Progenitor cell of endocrine pancreas (in vitro differentiated cells): ENCODE measurements around the gene PSMD5. TPM values are rescaled to one million over a fixed set of nuclear protein-coding genes. Genes with fewer than 3 reads are reported as not detected.
"Not testable (repeated sequence)": the region's sequence is repeated elsewhere in the genome, so short reads cannot be mapped to it uniquely, and the experiment has no call there.

Experiments used
- DNase-seq: peaks from one replicate; pipeline ENCODE4 v3.0.0; 2021; ENCODE audit warnings: low spot score; ENCODE audit not compliant: unreplicated experiment
- H3K27ac Mint-ChIP-seq: 2 replicates; pipeline ENCODE4 v1.8.0; 2021; ENCODE audit warnings: mild to moderate bottlenecking, moderate library complexity, mixed read lengths
- H3K27me3 Mint-ChIP-seq: 2 replicates; pipeline ENCODE4 v1.8.0; 2021; ENCODE audit warnings: mixed read lengths
- H3K36me3 Mint-ChIP-seq: 2 replicates; pipeline ENCODE4 v1.8.0; 2022; ENCODE audit warnings: mixed read lengths; ENCODE audit not compliant: insufficient read depth
- H3K4me1 Mint-ChIP-seq: 2 replicates; pipeline ENCODE4 v1.8.0; 2021; ENCODE audit warnings: low read depth, mixed read lengths
- H3K4me3 Mint-ChIP-seq: 2 replicates; pipeline ENCODE4 v1.8.0; 2021; ENCODE audit warnings: low read depth, mild to moderate bottlenecking, moderate library complexity, mixed read lengths
- H3K9me3 Mint-ChIP-seq: 2 replicates; pipeline ENCODE4 v1.8.0; 2021; ENCODE audit warnings: low read depth, mixed read lengths
- total RNA-seq: library from RNA; stranded (reverse); gene quantifications from 2 replicates; pipeline ENCODE4 v1.2.1, GENCODE V29; 2021
- TF ChIP-seq, protein P1 (sequence below): fragments of 200-600 bp; sonication (generic); IDR thresholded peaks from one replicate; pipeline ENCODE4 v1.5.0; 2021; ENCODE audit warnings: antibody characterized with exemption, mild to moderate bottlenecking; ENCODE audit not compliant: unreplicated experiment

Gene PSMD5
- total RNA-seq, 1 donor from 2014 or later: 50.1 TPM

DNA sequence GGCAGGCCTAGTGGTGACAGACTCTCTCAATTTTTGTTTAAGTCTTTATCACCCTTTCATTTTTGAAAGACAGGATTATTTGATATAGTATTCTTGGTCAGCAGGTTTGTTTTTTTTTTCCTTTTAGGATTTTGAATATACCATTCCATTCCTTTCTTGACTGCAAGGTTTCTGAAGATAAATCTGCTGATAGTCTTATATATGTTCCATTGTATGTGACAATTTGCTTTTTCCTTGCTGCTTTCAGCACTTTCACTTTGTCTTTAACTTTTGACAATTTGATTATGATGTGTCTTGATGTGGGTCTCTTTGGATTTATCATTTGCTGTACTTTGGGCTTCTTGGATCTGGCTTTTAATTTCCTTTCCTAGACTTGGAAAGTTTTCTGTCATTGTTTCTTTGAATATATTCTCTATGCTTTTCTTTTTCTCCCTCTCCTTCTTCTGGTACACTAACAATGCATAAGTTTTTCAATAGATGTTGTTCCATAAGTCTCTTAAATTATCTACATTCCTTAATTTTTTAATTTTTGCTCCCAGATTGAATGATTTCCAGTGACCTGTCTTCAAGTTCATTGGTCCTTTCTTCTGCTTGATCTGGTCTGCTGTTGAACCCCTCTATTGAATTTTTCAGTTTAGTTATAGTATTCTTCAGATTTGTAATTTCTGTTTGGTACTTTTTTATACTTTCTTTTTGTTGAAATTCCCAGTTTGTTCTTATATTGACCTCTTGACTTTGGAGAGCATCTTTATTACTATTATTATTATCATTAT lies 34.9 kb downstream of the PSMD5 start:
- no peak for DNase-seq
- TF ChIP-seq, protein P1, sequence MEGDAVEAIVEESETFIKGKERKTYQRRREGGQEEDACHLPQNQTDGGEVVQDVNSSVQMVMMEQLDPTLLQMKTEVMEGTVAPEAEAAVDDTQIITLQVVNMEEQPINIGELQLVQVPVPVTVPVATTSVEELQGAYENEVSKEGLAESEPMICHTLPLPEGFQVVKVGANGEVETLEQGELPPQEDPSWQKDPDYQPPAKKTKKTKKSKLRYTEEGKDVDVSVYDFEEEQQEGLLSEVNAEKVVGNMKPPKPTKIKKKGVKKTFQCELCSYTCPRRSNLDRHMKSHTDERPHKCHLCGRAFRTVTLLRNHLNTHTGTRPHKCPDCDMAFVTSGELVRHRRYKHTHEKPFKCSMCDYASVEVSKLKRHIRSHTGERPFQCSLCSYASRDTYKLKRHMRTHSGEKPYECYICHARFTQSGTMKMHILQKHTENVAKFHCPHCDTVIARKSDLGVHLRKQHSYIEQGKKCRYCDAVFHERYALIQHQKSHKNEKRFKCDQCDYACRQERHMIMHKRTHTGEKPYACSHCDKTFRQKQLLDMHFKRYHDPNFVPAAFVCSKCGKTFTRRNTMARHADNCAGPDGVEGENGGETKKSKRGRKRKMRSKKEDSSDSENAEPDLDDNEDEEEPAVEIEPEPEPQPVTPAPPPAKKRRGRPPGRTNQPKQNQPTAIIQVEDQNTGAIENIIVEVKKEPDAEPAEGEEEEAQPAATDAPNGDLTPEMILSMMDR: no peak
- no peak overlapping the region for H3K27ac Mint-ChIP-seq
- peaks cover 14% of the 10 kb centered on the region for H3K36me3 Mint-ChIP-seq
- no peaks in the 10 kb centered on the region for H3K4me1 Mint-ChIP-seq
- peaks cover 37% of the 10 kb centered on the region for H3K9me3 Mint-ChIP-seq
- no peaks in the 10 kb centered on the region for H3K27me3 Mint-ChIP-seq
- no peak overlapping the region for H3K4me3 Mint-ChIP-seq

DNA sequence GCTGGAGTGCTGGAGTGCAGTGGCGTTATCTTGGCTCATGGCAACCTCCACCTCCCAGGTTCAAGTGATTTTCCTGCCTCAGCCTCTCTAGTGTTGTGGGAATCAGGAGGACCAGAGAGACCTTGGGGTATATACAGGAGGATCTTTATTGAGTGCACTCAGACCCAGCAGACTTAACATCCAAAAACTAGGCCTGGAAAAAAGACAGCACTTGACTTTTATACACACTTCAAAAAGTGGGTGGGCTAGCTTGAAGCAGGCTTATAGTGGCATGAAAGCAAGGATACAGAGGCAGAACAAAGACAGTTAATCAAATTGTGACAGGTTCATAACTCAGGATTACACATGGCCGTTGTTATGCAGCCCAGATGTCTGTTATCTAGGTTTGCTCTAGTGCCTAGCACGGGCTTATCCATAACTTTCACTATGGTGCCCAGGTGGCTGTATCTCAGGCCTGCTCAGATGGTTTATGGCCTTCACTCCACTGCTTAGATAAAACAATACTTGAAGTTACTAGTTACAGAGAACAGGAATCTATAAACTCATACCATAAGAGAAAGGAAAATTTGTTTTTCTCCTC lies 37.8 kb downstream of the PSMD5 start:
- H3K36me3 Mint-ChIP-seq: peaks cover 16% of the 10 kb centered on the region
- not testable (repeated sequence) for H3K4me3 Mint-ChIP-seq, H3K4me1 Mint-ChIP-seq

DNA sequence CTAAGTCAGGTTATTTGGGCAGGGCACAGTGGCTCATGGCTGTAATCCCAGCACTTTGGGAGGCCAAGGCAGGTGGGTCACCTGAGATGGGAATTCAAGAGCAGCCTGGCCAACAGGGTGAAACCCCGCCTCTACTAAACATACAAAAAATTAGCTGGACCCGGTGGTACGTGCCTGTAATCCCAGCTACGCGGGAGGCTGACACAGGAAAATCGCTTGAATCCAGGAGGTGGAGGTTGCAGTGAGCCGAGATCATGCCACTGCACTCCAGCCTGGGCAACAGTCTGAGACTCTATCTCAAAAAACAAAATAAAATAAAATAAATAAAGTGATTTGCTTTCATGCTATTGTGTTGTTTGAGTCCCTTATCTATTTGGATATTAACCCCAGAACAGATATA lies 41.3 kb downstream of the PSMD5 start:
- TF ChIP-seq, protein P1: no peak

More for the DNA sequence above, 37.8 kb downstream of the PSMD5 start:
- not testable (repeated sequence) for DNase-seq, H3K27me3 Mint-ChIP-seq, H3K27ac Mint-ChIP-seq
- H3K9me3 Mint-ChIP-seq: peaks cover 40% of the 10 kb centered on the region

DNA sequence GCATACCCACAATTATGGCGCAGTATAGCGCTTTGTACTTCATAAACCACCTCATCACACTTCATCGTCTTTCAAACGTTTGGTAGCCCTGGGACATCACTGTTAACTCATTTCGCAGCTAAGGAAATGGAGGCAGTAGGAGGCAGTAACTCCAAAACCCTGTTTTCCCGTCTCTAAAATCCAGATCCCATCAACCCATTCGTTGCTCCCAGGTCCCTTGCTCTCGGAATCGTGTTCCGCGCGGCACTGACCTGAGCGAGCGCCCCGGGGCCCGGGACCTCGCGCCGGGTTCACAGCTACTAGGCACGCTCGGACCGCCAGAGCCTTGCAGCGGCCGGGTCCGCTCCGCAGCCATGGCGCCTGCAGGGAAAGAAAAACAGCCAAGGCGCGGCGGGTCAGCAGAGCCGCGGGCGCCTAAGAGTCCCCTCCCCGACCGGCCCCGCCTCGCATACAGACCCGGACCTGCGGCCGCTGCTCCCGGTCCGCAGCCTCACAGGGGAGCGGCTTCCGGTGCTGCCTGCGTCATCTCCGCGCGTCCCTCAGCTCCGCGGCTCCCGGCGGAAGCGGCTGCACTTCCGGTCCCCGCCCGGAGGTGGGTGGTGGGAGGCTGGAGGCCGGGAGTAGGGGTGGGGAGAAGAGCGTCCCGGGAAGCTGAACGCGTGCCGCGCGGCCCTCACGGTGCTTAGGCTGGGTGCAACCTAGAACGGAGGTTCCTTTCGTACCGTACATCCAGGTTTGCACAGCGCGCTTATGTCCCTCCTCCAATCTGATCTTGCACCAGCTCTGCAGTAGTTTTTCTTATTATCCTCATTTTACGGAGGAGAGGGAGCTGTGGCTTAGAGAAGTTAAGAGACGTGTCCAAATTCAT lies 49.6 kb downstream of the PSMD5 start, which contains the start of gene FBXW2:
Gene FBXW2 (minus strand): TSS at position 519 of the 868 bp plus-strand sequence. CDS start 5,158 bp downstream, outside the sequence.
- peak within 1 kb of the TSS; percentile 97 for H3K27ac Mint-ChIP-seq
- H3K4me3 Mint-ChIP-seq: peak within 1 kb of the TSS; percentile 97
- TF ChIP-seq, protein P1: peak; percentile 7
- H3K36me3 Mint-ChIP-seq: peaks cover 7% of the 10 kb centered on the region
- H3K9me3 Mint-ChIP-seq: no peaks in the 10 kb centered on the region
- no peaks in the 10 kb centered on the region for H3K27me3 Mint-ChIP-seq
- DNase-seq: peak; percentile 86
- peaks cover 14% of the 10 kb centered on the region for H3K4me1 Mint-ChIP-seq

More for the DNA sequence above, 41.3 kb downstream of the PSMD5 start:
- Mint-ChIP-seq H3K36me3 (peaks cover 10% of the 10 kb centered on the region), H3K4me1 (peaks cover 3% of the 10 kb centered on the region), H3K4me3 (no peak overlapping the region), H3K9me3 (peaks cover 19% of the 10 kb centered on the region), H3K27ac (no peak overlapping the region), H3K27me3 (no peaks in the 10 kb centered on the region)
- no peak for DNase-seq

DNA sequence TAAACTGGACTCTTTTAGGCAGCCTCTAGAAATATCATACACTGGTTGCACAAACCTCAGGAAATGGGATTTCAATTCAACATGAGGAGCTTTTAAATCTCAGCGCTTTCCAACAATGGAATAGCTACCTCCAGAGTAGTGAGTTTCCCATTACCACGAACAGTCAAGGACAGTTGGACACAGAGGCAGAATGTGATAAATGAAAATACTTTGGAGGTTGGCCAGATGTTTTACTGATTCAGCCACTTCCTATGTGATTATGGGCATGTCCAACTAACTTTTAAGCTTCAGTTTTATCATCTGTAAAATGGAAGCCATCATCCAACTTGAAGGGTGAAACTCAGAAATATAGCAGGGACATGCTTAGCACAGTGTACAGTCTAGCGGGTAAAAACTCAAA lies 51.6 kb downstream of the PSMD5 start:
- H3K9me3 Mint-ChIP-seq: no peaks in the 10 kb centered on the region
- peak overlapping the region; percentile 20 for H3K27ac Mint-ChIP-seq
- peaks cover 12% of the 10 kb centered on the region for H3K36me3 Mint-ChIP-seq
- no peaks in the 10 kb centered on the region for H3K27me3 Mint-ChIP-seq
- peaks cover 14% of the 10 kb centered on the region for H3K4me1 Mint-ChIP-seq
- H3K4me3 Mint-ChIP-seq: peak overlapping the region; percentile 15
- TF ChIP-seq, protein P1: no peak
- DNase-seq: no peak
